CD8-positive, alpha-beta memory T cell (primary cell): ENCODE data around the gene OPN5. TPM values are rescaled to one million over a fixed set of nuclear protein-coding genes. Genes with fewer than 3 reads are reported as not detected.

Source experiments
- polyA plus RNA-seq: library from polyadenylated mRNA; unstranded; fragments of 300-500 nt; fragmentation: Illumina TruSeq; gene quantifications from one replicate; pipeline ENCODE4 v1.2.3, GENCODE V29; 2021
- total RNA-seq, 2 experiments: library from RNA; stranded (reverse); gene quantifications; one replicate each; pipeline ENCODE4 v1.2.3, GENCODE V29; 2021

The OPN5 gene
- total and polyA plus RNA-seq, 3 experiments from 2014 or later: not detected

Other genes with a start within 250 kb of the OPN5 start
- gene ADGRF4, start 83.5 kb upstream of the OPN5 start, total RNA-seq: not detected
- gene ADGRF4, start 83.5 kb upstream of the OPN5 start, polyA plus RNA-seq: not detected